Activated CD4-positive, alpha-beta T cell treated with anti-CD3 and anti-CD28 coated beads for 36 hours (primary cell): ENCODE measurements around the gene SCARF1. TPM values are rescaled to one million over a fixed set of nuclear protein-coding genes. Genes with fewer than 3 reads are reported as not detected.

Source experiments
- ATAC-seq: fragments of 200-7000 bp; cut with Tn5 transposase; one replicate; pipeline ENCODE4 v1.10.0; 2021; ENCODE audit warnings: mild to moderate bottlenecking, moderate library complexity
- CTCF ChIA-PET: fragments of 350-600 bp; sonication (Branson Sonifier 250); formaldehyde crosslinking; loops from one replicate; lab custom pipeline; 2021; ENCODE audit warnings: antibody characterized with exemption; lab: Charles Lee
- POLR2A ChIA-PET: fragments of 350-600 bp; sonication (Branson Sonifier 250); formaldehyde crosslinking; loops from one replicate; lab custom pipeline; 2021; ENCODE audit warnings: antibody characterized with exemption, inconsistent platforms; lab: Charles Lee
- DNase-seq: peaks from one replicate; pipeline ENCODE4 v3.0.0-alpha.2; 2020
- H3K27ac Mint-ChIP-seq: one replicate; pipeline ENCODE4 v1.8.0; 2021; ENCODE audit warnings: mixed read lengths
- H3K27me3 Mint-ChIP-seq: one replicate; pipeline ENCODE4 v1.8.0; 2021; ENCODE audit warnings: mixed read lengths
- H3K36me3 Mint-ChIP-seq: one replicate; pipeline ENCODE4 v1.8.0; 2021; ENCODE audit warnings: low read depth, mixed read lengths
- H3K4me1 Mint-ChIP-seq: one replicate; pipeline ENCODE4 v1.8.0; 2021; ENCODE audit warnings: mixed read lengths
- H3K4me3 Mint-ChIP-seq: one replicate; pipeline ENCODE4 v1.8.0; 2021; ENCODE audit warnings: mild to moderate bottlenecking, moderate library complexity, mixed read lengths
- H3K9me3 Mint-ChIP-seq: one replicate; pipeline ENCODE4 v1.8.0; 2021; ENCODE audit warnings: low read depth, mixed read lengths
- intact Hi-C, 2 experiments: fragments of 100-400 bp; cut with DNase I in 1 of 2; cut with micrococcal nuclease in 1 of 2; formaldehyde crosslinking; loops; one replicate each; pipeline versions ENCODE4 v1.14.2 to v1.15.1; 2022 to 2024; cut with DNase I, micrococcal nuclease
- total RNA-seq, 2 experiments: library from RNA; stranded (reverse); gene quantifications; one replicate each; pipeline ENCODE4 v1.2.3, GENCODE V29; 2021

The SCARF1 gene
- total RNA-seq, 2 experiments from 2014 or later = 0.98 to 1.2 TPM

DNA sequence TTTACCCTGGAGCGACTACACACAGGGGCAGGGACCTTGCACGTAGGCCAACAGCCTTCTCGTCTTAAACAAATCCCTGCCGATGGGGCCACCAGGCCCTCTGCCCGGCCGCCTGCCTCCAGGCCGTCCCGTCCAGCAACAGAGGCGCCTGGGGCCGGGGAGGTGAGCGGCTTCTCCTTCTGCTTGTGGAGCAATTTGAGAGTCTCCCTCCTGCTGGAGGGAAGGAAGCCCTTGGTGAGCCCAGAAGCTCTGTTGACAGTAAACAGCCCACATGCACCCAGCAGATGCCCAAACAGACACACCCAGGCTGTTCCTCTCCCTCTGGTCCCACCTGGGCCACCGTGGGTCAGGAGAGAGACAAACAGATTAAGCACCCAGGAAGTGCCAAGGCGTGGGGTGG is 25.0 kb downstream of the SCARF1 start:
- ATAC-seq = no peak

DNA sequence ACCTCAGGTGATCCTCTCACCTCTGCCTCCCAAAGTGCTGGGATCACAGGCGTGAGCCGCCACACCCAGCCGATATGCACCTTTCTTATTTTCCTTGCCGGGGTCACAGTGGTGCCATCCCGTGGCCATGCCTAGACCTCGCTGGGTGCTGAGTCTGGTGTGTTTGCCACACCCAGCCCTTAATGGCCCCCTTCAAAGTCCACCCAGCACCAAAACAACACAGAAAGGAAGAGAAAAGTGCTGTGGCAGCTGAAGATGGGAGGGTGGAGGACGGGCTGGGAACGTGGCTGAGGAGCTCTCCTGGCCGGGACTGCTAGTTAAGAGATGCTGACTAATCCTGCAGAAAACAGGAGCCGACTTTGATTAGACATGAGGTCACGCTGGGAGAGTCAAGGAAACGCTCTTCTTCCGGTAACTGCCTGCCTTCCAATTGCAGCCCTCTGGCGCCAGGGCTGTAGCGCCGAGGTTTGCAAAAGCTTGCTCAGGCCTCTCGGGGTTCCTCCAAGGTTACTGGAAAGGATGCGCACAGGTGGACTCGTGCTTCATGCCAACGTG is 27.8 kb downstream of the SCARF1 start:
- POLR2A ChIA-PET = no interaction called here
- CTCF ChIA-PET = interaction anchor here (0.7 to 2.0 kb wide), 5 partner anchors 8 to 572 kb away, joined by 3 to 7 read pairs (median 4); partner anchors contain the start of gene RILP
- Mint-ChIP-seq H3K4me3 (no peak overlapping the region), H3K27me3 (no peaks in the 10 kb centered on the region), H3K27ac (no peak overlapping the region), H3K4me1 (no peaks in the 10 kb centered on the region), H3K36me3 (no peaks in the 10 kb centered on the region), H3K9me3 (no peaks in the 10 kb centered on the region)
- DNase-seq (no peak), ATAC-seq (no peak)
- intact Hi-C loops = no loop called here

More for the DNA sequence above, 25.0 kb downstream of the SCARF1 start:
- H3K27me3 Mint-ChIP-seq = no peaks in the 10 kb centered on the region
- H3K4me3 Mint-ChIP-seq = no peak overlapping the region
- H3K27ac Mint-ChIP-seq = no peak overlapping the region
- H3K36me3 Mint-ChIP-seq = no peaks in the 10 kb centered on the region
- no peaks in the 10 kb centered on the region for H3K9me3 Mint-ChIP-seq
- CTCF ChIA-PET = interaction anchor here (1.6 kb wide), 1 partner anchor 29 kb away, joined by 4 read pairs; the partner anchor contains the start of gene RILP
- intact Hi-C loops = no loop called here
- no peak for DNase-seq
- POLR2A ChIA-PET = no interaction called here
- H3K4me1 Mint-ChIP-seq = no peaks in the 10 kb centered on the region

- CTCF ChIA-PET = interaction anchor here (2.0 kb wide), 1 partner anchor 14 kb away, joined by 7 read pairs; no protein-coding TSS in a partner anchor
- ATAC-seq = no peak
- Mint-ChIP-seq H3K4me3 (no peak overlapping the region), H3K36me3 (no peaks in the 10 kb centered on the region), H3K27me3 (no peaks in the 10 kb centered on the region), H3K4me1 (no peaks in the 10 kb centered on the region), H3K27ac (no peak overlapping the region), H3K9me3 (no peaks in the 10 kb centered on the region)
- POLR2A ChIA-PET = no interaction called here
- intact Hi-C loops = no loop called here
- no peak for DNase-seq
Measured at GRCh38 chr17:1616101-1616500, 29.4 kb downstream of the SCARF1 start.

DNA sequence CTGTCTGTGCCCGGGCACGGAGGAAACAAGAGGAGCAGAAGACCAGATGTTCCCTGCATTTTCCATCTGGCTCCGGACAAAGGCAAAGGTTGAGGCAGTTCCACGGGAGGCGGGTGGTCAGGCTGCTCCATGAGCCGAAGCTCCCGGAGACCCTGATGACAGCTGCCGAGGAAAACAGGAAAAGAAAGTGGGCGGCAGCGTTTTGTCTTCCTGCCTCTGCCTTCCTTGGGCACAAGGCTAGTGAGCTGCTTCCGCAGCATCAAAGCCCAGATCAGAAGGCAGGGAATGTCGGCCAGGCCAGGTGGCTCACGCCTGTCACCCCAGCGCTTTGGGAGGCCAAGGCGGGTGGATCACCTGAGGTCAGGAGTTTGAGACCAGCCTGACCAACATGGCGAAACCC is 33.1 kb downstream of the SCARF1 start:
- DNase-seq (no peak), ATAC-seq (no peak)
- Mint-ChIP-seq H3K9me3 (no peaks in the 10 kb centered on the region), H3K27ac (no peak overlapping the region), H3K27me3 (no peaks in the 10 kb centered on the region), H3K4me1 (peaks cover 13% of the 10 kb centered on the region), H3K4me3 (no peak overlapping the region), H3K36me3 (no peaks in the 10 kb centered on the region)
- ChIA-PET CTCF (interaction anchor here (0.7 to 1.0 kb wide), 2 partner anchors 8 to 18 kb away, joined by 4 read pairs; no protein-coding TSS in a partner anchor), POLR2A (no interaction called here)
- intact Hi-C loops = no loop called here

DNA sequence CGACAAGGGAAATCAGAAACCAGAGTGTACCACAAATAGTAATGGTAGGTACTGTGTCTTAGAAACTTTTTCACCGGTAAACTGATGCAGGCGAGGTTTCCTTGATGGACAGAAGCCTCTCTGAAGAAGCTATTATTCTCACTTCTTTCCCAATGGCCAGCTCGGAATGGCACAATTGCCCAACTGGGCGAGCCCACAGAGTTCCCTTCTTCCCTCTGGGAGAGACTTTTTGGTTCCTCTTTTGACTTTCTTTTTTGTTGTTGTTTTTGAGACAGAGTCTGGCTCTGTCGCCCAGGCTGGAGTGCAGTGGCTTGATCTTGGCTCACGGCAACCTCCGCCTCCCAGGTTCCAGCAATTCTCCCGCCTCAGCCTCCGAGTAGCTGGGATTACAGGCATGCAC is 33.8 kb downstream of the SCARF1 start:
- ChIA-PET POLR2A (no interaction called here), CTCF (interaction anchor here (0.6 kb wide), 1 partner anchor 381 kb away, joined by 3 read pairs; no protein-coding TSS in a partner anchor)
- DNase-seq (no peak), ATAC-seq (no peak)
- intact Hi-C loops = no loop called here
- H3K27me3 Mint-ChIP-seq = no peaks in the 10 kb centered on the region
- peaks cover 20% of the 10 kb centered on the region for H3K4me1 Mint-ChIP-seq
- H3K36me3 Mint-ChIP-seq = no peaks in the 10 kb centered on the region
- H3K4me3 Mint-ChIP-seq = no peak overlapping the region
- H3K9me3 Mint-ChIP-seq = no peaks in the 10 kb centered on the region
- H3K27ac Mint-ChIP-seq = no peak overlapping the region

DNA sequence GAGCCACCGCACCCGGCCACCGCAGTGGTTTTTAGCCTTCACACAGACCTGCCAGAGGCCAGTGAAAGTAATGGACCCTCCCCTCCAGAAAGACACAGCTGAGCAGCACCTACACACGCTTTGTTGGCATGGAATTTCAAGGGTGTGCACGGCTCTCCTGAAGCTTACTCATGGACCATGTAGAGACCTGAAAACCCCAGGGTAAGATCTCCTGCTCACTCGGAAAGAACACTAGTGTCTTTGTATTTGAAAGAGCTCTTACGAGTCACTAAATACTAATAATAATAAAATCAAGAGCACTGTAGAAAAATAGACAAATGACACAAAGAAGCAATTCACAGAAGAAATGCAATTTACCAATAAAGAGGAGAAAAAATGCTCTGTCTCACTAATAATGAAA is 36.9 kb downstream of the SCARF1 start:
- Mint-ChIP-seq H3K9me3 (no peaks in the 10 kb centered on the region), H3K36me3 (no peaks in the 10 kb centered on the region), H3K27me3 (no peaks in the 10 kb centered on the region), H3K27ac (no peak overlapping the region), H3K4me1 (peaks cover 25% of the 10 kb centered on the region), H3K4me3 (no peak overlapping the region)
- ChIA-PET CTCF (interaction anchor here (2.1 kb wide), 1 partner anchor 34 kb away, joined by 11 read pairs; no protein-coding TSS in a partner anchor), POLR2A (interaction anchor here (0.6 kb wide), 1 partner anchor 8 kb away, joined by 3 read pairs; no protein-coding TSS in a partner anchor)
- ATAC-seq (no peak), DNase-seq (no peak)
- intact Hi-C loops = loop anchor here in 1 of 2 experiments (5.0 kb wide), 1 partner anchor 41 kb away; no protein-coding TSS in a partner anchor

DNA sequence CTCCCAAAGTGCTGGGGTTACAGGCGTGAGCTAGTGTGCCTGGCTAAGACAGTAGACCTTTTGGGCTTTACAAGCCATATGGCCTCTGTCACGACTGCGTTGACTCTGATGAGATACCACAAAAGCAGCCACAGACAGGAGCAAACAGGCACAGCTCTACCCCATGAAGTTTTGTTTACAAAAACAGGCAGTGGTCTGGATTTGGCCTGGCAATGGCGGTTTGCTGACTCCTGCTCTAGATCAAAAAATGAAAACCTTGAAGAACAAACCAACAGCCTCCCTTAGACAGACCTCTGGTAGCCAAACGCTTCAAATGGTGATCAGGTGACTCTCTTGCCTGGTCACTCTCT is 37.6 kb downstream of the SCARF1 start:
- DNase-seq (peak; percentile 37), ATAC-seq (peak; percentile 14)
- Mint-ChIP-seq H3K27ac (peak overlapping the region; percentile 85), H3K9me3 (no peaks in the 10 kb centered on the region), H3K36me3 (no peaks in the 10 kb centered on the region), H3K4me1 (peaks cover 25% of the 10 kb centered on the region), H3K27me3 (no peaks in the 10 kb centered on the region), H3K4me3 (no peak overlapping the region)
- intact Hi-C loops = loop anchor here (1.0 to 5.0 kb wide), 4 partner anchors 20 to 46 kb away; partner anchors contain the start of genes PITPNA (in 1 of the 2) and SLC43A2 (in 1 of the 2)
- ChIA-PET POLR2A (interaction anchor here (0.6 to 0.8 kb wide), 4 partner anchors 9 to 336 kb away, joined by 3 to 5 read pairs (median 4); no protein-coding TSS in a partner anchor), CTCF (interaction anchor here (0.5 to 2.1 kb wide), 3 partner anchors 34 to 243 kb away, joined by 3 to 11 read pairs (median 3); no protein-coding TSS in a partner anchor)

GRCh38 chr17:1606352-1606985 is 39.1 kb downstream of the SCARF1 start:
- Mint-ChIP-seq H3K27me3 (no peaks in the 10 kb centered on the region), H3K36me3 (peaks cover 1% of the 10 kb centered on the region), H3K4me3 (peak overlapping the region; percentile 21), H3K9me3 (peaks cover 4% of the 10 kb centered on the region), H3K27ac (peak overlapping the region; percentile 85), H3K4me1 (peaks cover 25% of the 10 kb centered on the region)
- POLR2A ChIA-PET = no interaction called here
- ATAC-seq (no peak), DNase-seq (peak; percentile 67)
- intact Hi-C loops = loop anchor here (2.0 to 5.0 kb wide), 2 partner anchors 39 to 40 kb away; no protein-coding TSS in a partner anchor
- CTCF ChIA-PET = interaction anchor here (0.6 to 0.8 kb wide), 2 partner anchors 9 to 22 kb away, joined by 3 read pairs; no protein-coding TSS in a partner anchor

DNA sequence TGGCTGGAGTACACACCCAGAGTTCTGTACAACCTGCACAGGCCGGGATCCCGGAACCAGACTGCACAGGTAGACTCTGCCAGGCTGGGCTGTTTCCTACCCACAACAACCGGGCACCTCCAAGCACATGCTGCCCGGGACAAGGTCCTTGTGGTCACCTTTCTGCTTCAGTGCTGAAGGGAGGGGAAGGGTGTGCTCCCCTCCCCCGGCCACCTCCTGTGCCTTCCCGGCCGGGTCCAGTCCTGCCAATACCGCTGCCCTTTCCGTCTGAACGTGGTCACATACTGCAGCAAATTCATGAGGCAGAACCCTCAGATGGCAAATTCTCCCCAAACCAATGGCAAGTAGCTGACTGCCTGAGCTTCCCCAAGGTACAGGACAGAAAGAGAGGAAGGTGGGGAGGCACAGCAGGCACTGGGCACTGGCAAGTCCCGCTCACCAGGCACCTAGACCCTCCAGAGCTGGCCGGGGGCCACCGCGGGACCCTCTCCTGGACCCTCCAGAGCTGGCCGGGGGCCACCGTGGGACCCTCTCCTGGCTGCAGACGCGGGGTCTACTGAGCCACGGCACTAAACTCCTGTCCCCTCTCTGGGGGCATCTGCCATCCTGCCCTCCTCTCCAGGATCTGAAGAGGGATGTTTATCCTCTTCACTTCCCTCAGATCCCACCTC is 39.7 kb downstream of the SCARF1 start:
- Mint-ChIP-seq H3K4me1 (peaks cover 25% of the 10 kb centered on the region), H3K4me3 (no peak overlapping the region), H3K27ac (no peak overlapping the region), H3K36me3 (peaks cover 1% of the 10 kb centered on the region), H3K9me3 (peaks cover 5% of the 10 kb centered on the region), H3K27me3 (no peaks in the 10 kb centered on the region)
- ChIA-PET CTCF (interaction anchor here (0.6 to 1.7 kb wide), 2 partner anchors 9 to 31 kb away, joined by 3 to 5 read pairs; no protein-coding TSS in a partner anchor), POLR2A (no interaction called here)
- DNase-seq (no peak), ATAC-seq (no peak)
- intact Hi-C loops = loop anchor here (2.0 to 5.0 kb wide), 2 partner anchors 39 kb away; no protein-coding TSS in a partner anchor

- Mint-ChIP-seq H3K4me1 (peaks cover 25% of the 10 kb centered on the region), H3K27ac (no peak overlapping the region), H3K9me3 (peaks cover 5% of the 10 kb centered on the region), H3K4me3 (no peak overlapping the region), H3K36me3 (peaks cover 1% of the 10 kb centered on the region), H3K27me3 (no peaks in the 10 kb centered on the region)
- DNase-seq = no peak
- ChIA-PET POLR2A (no interaction called here), CTCF (interaction anchor here (1.7 kb wide), 1 partner anchor 31 kb away, joined by 5 read pairs; no protein-coding TSS in a partner anchor)
- no peak for ATAC-seq
- intact Hi-C loops = loop anchor here in 1 of 2 experiments (5.0 kb wide), 1 partner anchor 38 kb away; no protein-coding TSS in a partner anchor
Measured at GRCh38 chr17:1604831-1605528, 40.6 kb downstream of the SCARF1 start.
